Activated naive CD8-positive, alpha-beta T cell treated with anti-CD3 and anti-CD28 coated beads, Interleukin-2, amount 50 U/mL, for 16 hours (primary cell): ENCODE measurements around the gene RPS6KL1.
"Not testable (repeated sequence)": the region's sequence is repeated elsewhere in the genome, so short reads cannot be mapped to it uniquely, and the experiment has no call there.

Source experiments
- DNase-seq: peaks from one replicate; pipeline ENCODE4 v3.0.0-alpha.2; 2020; ENCODE audit warnings: low read depth, low spot score

Gene RPS6KL1

DNA sequence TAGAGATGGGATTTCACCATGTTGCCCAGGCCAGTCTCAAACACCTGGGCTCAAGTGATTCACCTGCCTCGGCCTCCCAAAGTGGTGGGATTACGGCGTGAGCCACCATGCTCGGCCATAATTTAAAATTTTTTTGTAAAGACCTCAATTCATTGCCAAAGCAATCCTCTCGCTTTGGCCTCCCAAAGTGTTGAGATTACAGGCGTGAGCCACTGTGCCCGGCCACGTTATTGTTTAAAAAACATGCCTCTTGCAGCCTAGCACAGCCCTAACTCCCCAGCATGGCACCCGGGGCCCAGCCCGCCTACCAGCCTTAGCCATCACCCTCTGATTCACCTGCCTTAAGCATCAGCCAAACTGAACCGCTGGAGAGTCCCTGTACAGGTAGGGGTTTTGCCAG is 13.1 kb upstream of the RPS6KL1 start:
- no peak for DNase-seq

DNA sequence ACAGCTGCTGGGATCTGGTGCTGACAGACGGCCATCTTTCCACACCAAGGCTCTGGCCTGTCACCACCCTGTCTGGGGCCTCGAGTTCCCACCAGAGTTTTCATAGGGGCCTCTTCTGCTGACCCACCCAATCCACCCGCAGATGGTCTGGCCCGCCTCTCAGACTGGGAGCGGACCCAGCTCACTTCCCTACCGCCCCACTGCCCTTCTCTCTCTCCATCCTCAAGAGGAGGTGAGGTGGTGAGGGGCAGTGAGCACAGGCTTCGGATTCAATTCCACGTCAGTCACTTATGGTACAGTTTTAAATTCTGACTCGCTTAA is 12.3 kb upstream of the RPS6KL1 start:
- no peak for DNase-seq

DNA sequence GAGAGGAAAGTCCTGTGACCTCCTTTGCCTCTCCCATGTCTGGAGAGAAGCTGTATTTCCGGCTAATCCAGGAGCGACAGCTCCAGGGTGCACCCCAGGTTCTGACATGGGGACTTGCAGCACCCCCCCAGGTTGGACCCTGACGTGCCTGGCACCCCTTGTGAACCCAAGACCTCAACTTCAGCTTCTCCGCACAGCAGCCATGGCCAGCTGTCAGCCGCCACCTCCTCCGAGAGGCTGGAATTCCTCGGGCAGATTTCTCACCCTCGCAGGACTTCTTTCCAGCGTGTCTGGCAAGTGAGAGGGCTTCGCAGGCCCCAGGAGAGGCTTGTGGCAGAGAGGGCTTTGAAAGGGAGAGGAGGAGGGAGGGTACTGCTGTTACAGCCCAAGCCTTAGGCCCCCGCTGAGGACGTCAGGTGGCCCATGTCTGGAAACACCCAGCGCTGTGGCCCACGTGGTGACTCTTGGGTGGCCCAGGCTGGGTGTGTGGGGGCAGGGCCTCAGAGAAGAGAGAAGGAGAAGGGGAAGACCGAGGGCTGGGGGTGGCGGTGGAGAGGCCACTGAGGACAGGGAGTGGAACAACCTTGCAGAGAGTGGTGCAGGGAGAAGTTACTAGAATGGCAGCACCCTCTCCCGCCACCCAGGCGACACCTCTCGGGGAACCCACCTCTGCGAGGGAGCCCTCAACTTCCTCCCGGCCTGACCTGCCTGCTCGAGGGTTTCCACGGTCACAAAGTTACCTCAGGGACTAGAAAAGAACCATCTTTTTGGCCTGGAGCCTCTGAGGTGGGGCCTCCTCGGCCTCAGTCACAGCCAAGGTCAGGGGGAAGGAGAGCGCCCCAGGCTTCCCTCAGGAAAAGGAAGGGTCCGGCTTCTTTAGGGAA is 11.7 kb upstream of the RPS6KL1 start:
- no peak for DNase-seq

DNA sequence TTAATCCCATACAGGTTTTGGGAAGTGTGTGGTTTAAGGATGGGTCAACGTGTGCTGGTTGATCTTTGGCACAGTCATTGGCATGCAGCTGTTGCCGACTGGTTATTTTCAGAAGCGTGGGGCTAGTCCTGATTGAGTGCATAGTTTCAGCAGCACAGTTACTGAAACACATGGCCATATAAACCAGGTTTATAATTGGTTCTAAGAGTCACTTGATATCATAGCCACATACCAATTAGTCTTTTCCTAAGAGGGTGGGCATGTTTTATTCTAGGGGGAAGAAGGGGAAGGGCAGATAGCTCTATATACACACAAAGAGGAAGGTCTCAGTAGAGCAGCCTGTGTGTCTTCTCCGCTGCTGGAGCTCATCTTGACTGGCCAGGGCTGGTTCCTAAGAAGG is 11.0 kb upstream of the RPS6KL1 start:
- no peak for DNase-seq

DNA sequence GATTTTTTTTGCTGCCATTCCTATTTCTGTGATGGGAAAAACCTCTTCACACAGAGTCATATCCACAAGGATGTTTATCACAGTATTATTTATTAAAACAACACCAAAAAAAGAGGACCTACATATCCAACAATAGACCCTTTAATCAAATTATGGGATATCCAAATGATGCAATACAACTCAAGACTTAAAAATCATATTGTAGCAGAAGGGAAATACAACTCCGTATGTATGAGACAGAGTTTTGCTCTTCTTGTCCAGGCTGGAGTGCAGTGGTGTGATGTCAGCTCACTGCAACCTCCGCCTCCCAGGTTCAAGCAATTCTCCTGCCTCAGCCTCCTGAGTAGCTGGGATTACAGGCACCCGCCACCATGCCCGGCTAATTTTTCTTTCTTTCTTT is 9.9 kb upstream of the RPS6KL1 start:
- not testable (repeated sequence) for DNase-seq

DNA sequence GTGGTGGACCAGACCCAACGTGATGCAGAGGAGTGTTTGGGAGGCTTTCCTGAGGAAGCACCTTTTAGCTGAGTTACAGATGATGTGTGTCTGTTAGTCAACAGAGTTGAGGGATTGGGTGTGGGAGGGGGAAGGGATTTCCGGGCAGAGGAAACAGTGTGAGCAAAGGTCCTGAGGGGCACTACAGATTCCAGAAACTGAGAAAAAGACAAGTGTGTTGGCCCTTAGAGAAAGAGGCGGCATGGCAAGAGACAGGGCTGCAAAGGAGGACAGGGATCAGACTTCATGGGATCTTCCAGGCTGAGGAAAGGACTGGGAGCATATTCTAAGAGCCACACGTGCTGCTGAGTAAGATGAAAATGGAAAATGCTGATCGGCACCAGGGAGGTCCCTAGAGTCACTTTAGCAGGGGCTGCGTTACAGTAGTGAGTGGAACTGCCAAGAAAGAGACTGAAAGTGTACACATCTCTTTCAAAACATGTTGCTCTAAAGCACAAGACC is 9.4 kb upstream of the RPS6KL1 start:
- no peak for DNase-seq

DNA sequence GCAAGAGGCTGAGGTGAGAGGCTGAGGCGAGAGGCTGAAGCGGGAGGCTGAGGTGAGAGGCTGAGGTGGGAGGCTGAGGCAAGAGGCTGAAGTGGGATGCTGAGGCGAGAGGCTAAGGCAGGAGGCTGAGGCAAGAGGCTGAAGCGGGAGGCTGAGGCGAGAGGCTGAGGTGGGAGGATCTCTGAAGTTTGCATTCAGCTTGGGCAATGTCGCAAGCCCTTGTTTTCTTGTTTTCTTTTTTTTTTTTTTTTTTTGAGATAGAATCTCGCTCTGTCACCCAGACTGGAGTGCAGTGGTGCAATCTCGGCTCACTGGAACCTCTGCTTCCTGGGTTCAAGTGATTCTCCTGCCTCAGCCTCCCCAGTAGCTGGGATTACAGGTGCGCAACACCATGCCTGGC is 8.7 kb upstream of the RPS6KL1 start:
- not testable (repeated sequence) for DNase-seq

DNA sequence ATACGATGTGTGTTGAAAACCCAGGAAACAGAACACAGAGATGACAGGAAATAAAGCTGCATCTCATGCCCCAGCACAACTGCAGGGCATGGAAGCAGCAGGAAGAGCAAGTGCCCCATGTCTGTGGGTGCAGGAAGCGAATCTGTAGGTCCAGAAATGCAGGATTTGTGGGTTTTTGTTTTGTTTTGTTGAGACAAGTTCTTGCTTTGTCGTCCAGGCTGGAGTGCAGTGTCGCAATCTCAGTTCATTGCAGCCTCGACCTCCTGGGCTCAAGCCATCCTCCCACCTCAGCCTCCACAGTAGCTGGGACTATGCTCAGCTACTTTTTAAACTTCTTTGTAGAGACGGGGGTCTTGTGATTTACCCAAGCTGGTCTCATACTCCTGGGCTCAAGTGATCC is 6.2 kb upstream of the RPS6KL1 start:
- DNase-seq: no peak

DNA sequence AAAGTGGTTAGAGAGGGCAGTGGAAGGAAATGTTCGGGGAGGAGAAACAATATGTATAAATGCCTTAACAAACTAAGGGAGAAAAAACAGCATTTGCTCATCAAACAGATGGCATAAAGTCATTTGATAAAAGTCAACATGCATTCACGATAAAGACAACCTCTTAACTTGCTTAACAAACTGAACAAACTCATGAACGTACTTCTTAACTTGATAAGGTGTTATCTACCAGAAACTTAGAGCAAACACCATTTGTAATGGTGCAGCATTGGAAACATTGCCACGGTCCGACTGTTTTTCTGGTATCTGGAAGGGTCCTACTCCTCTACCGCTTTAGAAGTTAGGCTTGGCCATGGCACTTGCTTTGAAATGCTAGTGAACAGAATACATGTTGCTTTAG is 4.2 kb upstream of the RPS6KL1 start:
- no peak for DNase-seq

DNA sequence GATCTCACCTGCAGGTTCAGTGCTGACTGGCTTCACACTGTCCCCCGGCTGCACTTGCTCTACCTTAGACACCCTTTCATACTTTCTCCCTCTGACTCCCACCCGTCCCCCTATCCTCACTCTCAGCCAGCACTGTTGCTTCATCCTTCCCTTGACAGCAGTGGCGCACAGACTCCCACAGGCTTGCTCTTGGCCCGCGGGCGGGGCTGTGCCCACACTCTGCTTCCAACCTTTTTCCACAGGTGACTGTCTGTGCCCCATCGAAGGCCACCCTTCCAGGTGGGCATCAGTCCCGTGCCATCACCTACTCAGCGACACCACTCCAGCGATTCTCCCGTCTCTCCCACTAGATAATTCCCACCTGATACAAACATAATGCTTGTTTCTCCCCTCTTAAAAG is 1.0 kb upstream of the RPS6KL1 start:
- DNase-seq: no peak

DNA sequence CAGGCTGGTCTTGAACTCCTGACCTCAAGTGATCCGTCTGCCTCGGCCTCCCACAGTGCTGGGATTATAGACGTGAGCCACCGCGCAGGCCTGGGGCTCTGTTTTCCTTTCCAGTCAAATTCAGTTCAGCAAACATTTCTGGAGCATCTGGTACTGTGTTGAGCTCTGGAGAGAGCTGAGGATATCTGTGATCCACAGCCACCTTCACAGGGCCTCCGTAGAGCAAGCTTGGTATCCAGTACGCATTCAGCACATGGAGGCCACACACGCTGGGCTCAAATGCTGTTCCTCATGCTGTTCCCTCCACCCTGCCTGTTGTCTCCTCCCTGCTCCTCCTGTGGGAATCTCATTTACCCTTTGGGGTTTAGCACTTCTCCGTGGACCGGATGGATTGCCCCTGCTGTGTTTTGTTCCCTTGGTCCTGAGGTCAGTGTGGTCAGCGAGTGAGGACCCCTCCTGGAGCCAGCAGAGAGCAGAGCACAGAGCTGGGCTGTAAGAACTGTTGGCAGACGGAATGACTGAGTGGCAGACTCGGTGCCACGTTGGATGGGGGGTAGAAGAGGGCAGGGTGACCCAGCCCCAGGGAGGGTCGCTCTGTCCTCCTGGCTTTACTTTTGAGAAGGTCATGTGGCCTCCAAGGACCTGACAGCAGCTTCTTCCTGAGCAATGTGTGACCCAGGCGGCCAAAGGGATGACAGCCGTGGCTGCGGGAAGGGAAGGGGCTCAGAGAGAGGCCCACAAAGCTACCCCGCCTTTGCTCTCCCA is 891 bp downstream of the RPS6KL1 start:
- no peak for DNase-seq

DNA sequence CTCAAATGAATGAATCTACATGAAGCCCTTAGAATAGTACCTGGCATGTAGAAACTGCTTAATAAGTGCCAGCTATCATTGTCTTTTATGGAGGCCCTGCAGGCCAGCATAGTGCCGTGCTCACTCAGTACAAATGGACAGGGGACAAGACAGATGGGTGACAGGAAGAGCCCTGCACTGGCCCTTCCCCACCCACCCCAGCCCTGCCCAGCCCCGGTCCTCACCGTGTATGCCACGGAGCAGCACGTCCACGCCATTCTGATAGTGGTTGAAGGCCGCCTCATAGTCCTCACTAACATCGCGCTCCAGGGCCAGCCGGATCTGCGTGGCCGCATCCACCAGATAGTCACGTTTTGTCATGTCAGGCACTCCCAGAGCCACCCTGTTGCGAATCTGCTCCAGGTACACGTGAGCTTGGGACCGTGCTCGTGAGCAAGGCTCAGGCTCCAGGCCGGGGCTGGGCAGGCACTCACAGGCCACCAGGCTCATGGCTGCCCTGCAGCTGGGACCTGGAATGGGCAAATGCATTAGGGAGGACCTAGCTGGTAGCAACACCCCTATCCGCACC is 1.9 kb downstream of the RPS6KL1 start:
- DNase-seq: no peak

DNA sequence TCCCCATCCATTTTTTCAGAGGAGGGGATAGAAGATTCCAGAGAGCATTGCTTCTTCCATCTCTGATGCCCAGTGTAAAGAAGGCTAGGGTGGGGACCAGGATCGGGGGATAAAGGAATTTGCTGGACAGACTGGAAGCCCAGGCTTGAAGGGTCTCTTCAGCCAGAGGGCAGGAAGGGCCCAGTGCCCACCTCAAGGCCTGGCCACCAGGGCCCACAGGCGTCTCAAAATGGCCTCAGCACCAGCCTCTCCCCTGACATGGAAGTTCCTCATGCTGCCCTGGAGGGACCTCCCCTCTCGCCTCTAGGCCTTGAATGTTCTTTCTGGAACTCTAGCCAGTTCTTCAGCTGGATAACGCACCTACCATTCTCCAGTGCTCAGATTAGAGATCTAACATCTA is 2.8 kb downstream of the RPS6KL1 start:
- no peak for DNase-seq

DNA sequence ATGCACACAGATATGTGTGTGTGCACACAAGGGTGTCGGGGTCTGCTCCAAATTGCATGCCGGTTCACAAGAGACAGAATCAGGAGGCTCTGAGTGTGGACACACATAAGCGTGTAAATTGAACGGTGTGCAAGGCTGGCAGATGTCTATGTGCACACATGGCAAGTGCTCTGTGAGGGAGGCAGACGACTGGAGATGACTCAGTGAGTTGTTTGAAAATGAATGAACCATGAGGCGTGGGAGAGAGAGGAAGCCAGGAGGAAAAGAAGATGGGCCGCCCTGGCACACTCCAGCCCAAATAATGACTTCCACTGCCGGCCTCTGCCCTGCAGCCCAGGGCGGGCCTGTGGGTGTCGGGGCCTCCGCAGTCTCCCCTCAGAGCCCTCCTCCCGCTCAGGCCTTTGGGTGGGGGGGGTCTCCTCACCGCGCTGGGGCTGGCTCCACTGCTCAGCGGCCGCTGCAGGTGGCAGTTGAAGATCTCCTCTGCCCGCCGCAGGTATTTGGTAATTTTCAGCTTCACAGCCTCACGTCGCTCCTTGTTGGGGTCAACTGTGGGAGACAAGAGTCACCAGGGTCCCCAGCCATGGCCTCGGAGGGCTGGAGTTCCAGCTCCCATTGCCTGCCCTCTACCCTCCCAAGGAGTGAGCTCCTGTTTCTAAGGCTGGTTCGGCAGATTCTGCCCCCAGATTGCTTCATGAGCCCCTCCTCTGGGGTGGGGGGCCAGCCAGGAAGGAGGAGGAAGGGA is 3.5 kb downstream of the RPS6KL1 start:
- no peak for DNase-seq

DNA sequence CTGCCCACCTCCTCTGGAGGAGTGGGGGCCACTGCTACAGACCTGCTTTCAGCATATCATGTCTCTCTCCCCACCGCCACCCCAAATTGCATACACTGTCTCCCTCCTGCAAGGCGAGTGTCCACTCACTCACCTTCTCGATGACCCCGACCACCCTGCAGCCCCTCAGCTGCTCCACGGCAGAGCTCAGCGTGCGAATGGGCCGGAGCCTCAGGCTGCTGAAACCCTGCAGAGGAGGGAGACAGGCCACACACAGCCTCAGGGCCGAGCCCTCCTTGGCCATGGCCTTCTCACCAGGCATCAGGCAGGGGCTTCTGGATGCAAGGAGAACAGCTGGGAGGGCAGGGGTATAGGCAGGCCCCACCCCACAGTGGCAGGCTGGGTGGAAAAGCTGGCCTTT is 4.7 kb downstream of the RPS6KL1 start:
- DNase-seq: no peak

DNA sequence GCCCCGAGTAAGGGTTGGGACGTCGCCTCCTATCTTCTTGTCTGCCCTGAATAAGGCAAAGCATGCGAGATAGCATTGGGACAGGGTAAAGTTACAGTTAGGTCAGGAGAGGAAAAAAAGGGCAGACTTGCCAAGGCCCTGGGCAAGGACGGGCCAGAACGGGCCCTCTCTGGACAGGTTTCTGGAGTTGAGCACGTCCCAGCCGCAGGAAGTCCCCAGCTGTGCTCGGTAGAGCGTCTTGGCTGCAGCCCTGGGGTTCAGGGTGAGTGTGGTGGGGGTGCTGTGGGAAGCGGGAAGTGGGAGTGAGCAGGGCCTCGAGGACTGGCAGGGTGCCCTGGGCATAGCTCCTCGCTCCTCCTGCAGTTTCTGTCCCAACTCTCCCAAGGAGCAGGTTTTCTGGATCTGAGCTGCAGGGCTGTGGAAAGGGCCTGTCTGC is 5.4 kb downstream of the RPS6KL1 start:
- no peak for DNase-seq

DNA sequence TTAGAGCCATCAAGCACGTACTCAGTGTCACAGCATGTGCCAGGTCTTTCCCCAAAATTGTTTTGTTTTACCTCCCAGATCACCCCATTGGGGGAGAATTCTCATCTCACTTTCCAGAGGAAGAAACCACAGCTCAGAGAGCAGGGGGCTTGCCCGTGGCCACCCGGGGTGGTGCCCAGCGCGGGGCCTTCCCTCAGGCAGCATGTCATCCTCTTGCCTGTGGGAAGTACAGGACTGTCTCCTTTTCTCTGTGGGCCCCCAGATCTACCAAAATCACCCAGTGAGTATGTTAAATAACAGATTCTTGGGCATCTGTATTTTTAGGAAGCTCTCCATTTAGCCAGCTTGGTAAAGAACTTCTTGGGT is 5.9 kb downstream of the RPS6KL1 start:
- no peak for DNase-seq

DNA sequence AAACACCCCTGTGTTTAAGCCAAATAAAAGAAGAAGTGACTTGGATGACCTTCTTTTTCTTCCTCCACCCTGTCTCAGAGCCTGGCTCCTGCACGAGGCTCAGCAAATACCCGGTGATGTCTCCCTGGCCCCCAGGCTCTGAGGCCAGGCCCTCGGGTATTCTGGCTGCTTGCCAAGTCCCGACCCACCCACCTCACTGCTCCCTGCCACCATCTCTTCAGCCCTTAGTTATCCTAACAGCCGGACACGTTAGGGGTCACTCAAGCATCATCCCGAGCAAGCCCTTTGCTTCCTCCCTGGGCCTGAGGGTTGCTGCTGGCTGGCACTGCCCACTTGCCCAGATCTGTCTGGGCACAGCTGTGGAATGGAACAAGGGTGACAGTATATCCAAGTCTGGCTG is 7.2 kb downstream of the RPS6KL1 start:
- no peak for DNase-seq

DNA sequence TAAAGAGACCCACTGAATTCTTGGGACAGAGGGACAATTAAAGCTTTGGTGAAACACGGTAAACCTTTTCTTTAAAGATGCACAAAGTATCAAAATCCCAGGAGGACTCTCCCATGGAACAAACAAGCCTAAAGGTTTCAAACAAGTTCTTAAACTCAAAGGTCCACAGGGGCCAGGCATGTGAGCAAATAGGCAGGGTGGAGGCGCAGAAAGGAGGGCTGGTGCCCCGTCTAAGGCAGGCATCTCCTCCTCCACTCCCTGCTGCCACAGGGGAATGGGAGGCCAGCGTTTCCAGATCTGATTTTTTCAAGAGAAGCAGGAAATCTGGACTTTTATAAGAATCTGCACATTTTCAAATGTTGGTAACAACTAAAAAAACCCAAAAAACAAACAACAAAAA is 7.6 kb downstream of the RPS6KL1 start:
- DNase-seq: no peak

DNA sequence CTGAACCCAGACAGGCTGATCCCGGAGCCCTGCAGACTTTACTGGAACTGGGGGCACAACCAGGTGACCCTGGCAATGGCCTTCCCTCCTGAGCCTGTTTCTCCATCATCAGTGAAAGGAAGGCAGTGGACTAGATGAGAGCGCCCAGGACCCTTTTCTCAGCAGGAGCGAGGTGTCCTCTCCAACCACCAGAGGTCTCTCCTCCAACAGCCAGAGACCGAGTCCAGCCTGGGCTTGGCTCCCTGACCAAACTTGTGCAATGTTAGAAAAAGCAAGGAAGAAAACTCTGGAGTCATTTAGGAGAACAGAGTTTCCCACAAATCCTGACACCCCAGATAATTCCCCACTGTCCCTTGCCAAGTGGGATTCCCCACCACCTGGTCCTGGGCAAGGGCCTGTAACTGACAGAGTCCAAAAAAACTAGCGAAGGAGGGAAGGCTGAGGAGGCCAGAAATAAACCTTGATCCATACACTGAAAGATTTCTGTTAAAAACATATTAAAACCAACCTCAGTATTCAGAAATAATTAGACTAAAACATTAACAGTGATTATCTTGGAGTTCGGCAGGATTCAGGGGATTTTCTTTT is 9.0 kb downstream of the RPS6KL1 start:
- DNase-seq: no peak

DNA sequence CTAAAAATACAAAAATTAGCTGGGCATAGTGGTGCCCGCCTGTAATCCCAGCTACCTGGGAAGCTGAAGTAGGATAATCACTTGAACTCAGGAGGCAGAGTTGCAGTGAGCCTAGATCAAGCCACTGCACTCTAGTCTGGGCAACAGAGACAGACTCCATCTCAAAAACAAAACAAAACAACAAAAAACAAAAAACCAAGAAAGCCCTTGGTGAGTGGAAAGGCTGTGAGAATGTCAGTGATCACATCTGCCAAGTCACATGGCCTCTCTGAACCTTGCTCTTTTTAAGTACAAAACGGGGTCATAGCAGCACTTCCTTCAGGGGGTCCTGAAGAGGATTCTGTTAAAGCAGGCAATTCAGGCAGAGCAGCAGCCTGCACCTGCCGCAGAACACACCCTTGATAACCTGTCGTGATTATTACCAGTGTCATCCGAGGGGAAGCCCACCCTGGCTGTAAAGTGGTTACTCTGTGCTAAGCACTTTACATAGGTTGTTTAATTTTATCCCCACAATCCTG is 9.6 kb downstream of the RPS6KL1 start:
- DNase-seq: no peak
